Measurements from ENCODE around the gene PAIP2. TPM values are rescaled to one million over a fixed set of nuclear protein-coding genes. Genes with fewer than 3 reads are reported as not detected.
A peak's percentile ranks its signal among the peaks of the same experiment; 100 is the strongest.

The PAIP2 gene
- total and polyA plus RNA-seq, 12 donors = 75.7 to 318 (median 146) TPM

- WGBS, 4 donors = 62 to 81% (median 70%) methylated on average over 26 to 33 of the region's 33 CpGs
- intact Hi-C loops (cut with DNase I) = loop anchor here in 1 of 2 donors (5.0 kb wide), 1 partner anchor 44 kb away; no protein-coding TSS in a partner anchor
- H3K4me1 ChIP-seq (replicated peaks in 1 of 2) = peaks cover 30 to 40% of the 10 kb centered on the region in 2 donors
- H3K36me3 ChIP-seq (replicated peaks in 1 of 2) = no peaks in the 10 kb centered on the region
- no peak for TF ChIP-seq POLR2A (IDR thresholded peaks at IDR 0.05)
- TF ChIP-seq CTCF (IDR thresholded peaks at IDR 0.05) = no peak
- peak overlapping the region in 1 of 4 donors; percentile 69 for H3K4me3 ChIP-seq
- peak overlapping the region in 1 of 5 donors; percentile 57 for H3K27ac ChIP-seq
- H3K27me3 ChIP-seq = no peaks in the 10 kb centered on the region
- DNase-seq = no peak
- no peaks in the 10 kb centered on the region for H3K9me3 ChIP-seq (replicated peaks in 1 of 3)
Measured at GRCh38 chr5:139391570-139392323, 50.1 kb downstream of the PAIP2 start.

GRCh38 chr5:139392324-139392677 lies 50.6 kb downstream of the PAIP2 start:
- no peaks in the 10 kb centered on the region for H3K9me3 ChIP-seq (replicated peaks in 1 of 3)
- no peak overlapping the region for H3K27ac ChIP-seq
- H3K36me3 ChIP-seq (replicated peaks in 1 of 2) = no peaks in the 10 kb centered on the region
- TF ChIP-seq CTCF (IDR thresholded peaks at IDR 0.05) (no peak), POLR2A (IDR thresholded peaks at IDR 0.05) (no peak)
- peak overlapping the region in 1 of 4 donors; percentile 69 for H3K4me3 ChIP-seq
- no peak for DNase-seq
- H3K4me1 ChIP-seq (replicated peaks in 1 of 2) = peaks cover 30 to 40% of the 10 kb centered on the region in 2 donors
- WGBS, 4 donors = 27 to 35% (median 29%) methylated on average over 4 to 36 of the region's 36 CpGs
- intact Hi-C loops (cut with DNase I) = loop anchor here in 1 of 2 donors (5.0 kb wide), 1 partner anchor 45 kb away; no protein-coding TSS in a partner anchor
- H3K27me3 ChIP-seq = no peaks in the 10 kb centered on the region

GRCh38 chr5:139392678-139393496 lies 51.2 kb downstream of the PAIP2 start:
- intact Hi-C loops (cut with DNase I) = loop anchor here in 1 of 2 donors (5.0 kb wide), 1 partner anchor 46 kb away; no protein-coding TSS in a partner anchor
- Histone ChIP-seq H3K4me1 (replicated peaks in 1 of 2) (peaks cover 30 to 40% of the 10 kb centered on the region in 2 donors), H3K4me3 (peak overlapping the region in 3 of 4 donors; percentile 22 to 69 (median 42)), H3K27me3 (no peaks in the 10 kb centered on the region), H3K36me3 (replicated peaks in 1 of 2) (no peaks in the 10 kb centered on the region), H3K27ac (peak overlapping the region in 3 of 5 donors; percentile 11 to 26 (median 21)), H3K9me3 (replicated peaks in 1 of 3) (no peaks in the 10 kb centered on the region)
- TF ChIP-seq POLR2A (IDR thresholded peaks at IDR 0.05) (no peak), CTCF (IDR thresholded peaks at IDR 0.05) (peak in 5 of 6 experiments; percentile 38 to 59 (median 44))
- peak; percentile 61 to 88 (median 76) for DNase-seq
- WGBS, 4 donors = 5 to 8% (median 6%) methylated on average over 27 to 77 of the region's 77 CpGs; no CpG with 5 or more reads in 1 of the 4 donors

All from adrenal gland (tissue), 12 donors.